ENCODE measurements around the gene KNSTRN.

DNA sequence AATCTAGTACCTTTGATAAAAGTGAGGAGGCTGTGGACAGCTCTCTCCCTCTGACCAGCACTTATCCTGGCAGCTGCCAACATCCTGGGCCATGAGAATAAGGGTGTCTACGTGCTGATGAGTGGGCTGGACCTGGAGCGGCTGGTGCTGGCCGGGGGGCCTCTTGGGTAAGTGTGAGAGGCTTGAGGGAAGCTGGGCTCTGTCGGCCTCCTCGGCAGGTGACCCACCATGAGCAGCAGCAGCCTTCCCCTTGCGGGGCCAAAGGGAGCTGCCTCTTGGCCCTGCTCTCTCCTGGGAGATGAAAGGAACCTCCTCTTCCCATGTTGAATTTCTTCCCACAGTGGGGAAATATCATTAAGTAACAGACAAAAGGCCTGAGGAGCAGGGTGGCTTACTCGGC lies 32.3 kb downstream of the KNSTRN start:
- TF ChIP-seq POLR2A (IDR thresholded peaks at IDR 0.05) (no peak), CTCF (IDR thresholded peaks at IDR 0.05) (no peak), POLR2AphosphoS5 (IDR thresholded peaks at IDR 0.05) (no peak), EP300 (IDR thresholded peaks at IDR 0.05) (no peak)

All from suprapubic skin (tissue), 4 donors.